Measurements from ENCODE around the gene SLC17A9. TPM values are rescaled to one million over a fixed set of nuclear protein-coding genes. Genes with fewer than 3 reads are reported as not detected.

The SLC17A9 gene
- total and polyA plus RNA-seq, 2 experiments from 2014 or later, result 11.1 to 23.2 TPM

DNA sequence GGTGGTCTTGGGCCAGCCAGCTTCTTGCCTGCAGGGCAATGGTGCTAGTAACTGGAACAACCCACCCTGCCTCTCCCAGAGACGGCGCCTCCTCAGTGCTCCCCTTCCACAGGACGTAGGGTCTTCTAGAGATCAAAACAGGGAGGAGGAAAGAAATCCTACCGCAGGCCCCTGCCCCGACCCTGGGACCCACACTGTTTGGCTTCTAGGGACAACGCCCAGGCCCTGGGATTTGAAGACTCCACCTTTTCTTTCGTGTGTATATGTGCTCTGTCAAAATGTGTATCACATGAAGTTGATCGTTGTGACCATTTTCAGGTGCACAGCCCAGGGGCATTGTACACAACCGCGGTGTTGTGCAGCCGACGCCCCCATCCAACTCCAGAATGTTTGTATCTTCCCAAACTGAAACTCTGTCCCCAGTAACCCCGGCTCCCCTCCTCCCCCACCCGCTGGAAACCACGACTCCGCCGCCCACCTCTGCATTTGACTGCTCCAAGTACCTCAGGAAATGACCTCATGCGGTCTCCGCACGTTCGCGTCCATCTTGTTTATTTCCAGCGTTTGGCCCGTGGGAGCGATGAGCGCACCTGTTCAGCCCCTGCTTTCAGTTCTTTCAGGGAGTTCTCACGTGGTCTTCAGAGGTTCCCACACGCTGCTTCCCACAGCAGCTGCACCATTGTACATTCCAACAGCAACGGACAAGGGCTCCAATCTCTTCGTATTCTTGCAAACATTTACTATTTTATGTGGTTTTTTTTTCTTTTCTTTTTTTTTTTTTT, 57.7 kb downstream of the SLC17A9 start:
- in situ Hi-C loops (cut with MboI), result no loop called here
- Histone ChIP-seq H3K9ac (no peak overlapping the region), H3K27me3 (replicated peaks; ENCODE audit: insufficient read depth) (peaks cover 82% of the 10 kb centered on the region), H3K4me3 (no peak overlapping the region), H3F3A (ENCODE audit: insufficient read depth) (no peaks in the 10 kb centered on the region), H4K20me1 (ENCODE audit: insufficient read depth) (no peaks in the 10 kb centered on the region), H3K27ac (no peak overlapping the region), H3K4me2 (ENCODE audit: unreplicated experiment) (no peak overlapping the region), H3K36me3 (ENCODE audit: low read depth) (no peaks in the 10 kb centered on the region), H3K79me2 (ENCODE audit: insufficient read depth) (no peaks in the 10 kb centered on the region), H3K9me2 (ENCODE audit: insufficient read depth) (no peaks in the 10 kb centered on the region), H2AFZ (no peak overlapping the region), H3K4me1 (ENCODE audit: insufficient read depth) (no peaks in the 10 kb centered on the region), H3K9me3 (ENCODE audit: low read depth) (no peaks in the 10 kb centered on the region)
- DNase-seq, result no peak
- 0 out of 2 replicates have a peak, but pooled peaks have one; percentile 44 for TF ChIP-seq EZH2phosphoT487 (IDR thresholded peaks at IDR 0.05; ENCODE audit: insufficient read depth, low read depth)
- TF ChIP-seq EZH2 (IDR thresholded peaks at IDR 0.05; ENCODE audit: insufficient read depth, poor library complexity, severe bottlenecking), result no peak
- WGBS, 2 experiments (ENCODE audit: low coverage in 1 of 2, low lambda C conversion rate in 2 of 2, missing lambda C conversion rate in 2 of 2), result 23 to 30% methylated on average over 27 to 30 of the region's 30 CpGs

DNA sequence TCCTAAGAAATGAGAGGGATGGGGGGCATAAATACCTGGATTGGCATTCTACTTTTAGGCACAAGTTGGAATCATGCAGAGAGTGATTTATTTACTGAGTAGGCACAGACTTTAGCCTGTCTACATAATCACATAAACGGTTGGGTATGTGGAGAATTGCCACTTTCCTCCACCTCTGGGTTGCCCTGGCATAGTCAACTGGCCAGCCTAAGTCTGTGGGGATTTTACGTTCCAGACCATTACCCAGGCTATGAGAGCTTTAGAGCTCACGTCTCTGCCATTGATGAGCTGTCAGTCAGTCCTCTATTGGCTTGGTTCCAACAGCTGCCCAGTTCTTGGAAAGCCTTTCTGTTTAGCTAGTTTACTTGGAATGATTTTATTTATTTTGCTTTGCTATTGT, 59.3 kb downstream of the SLC17A9 start:
- no peaks in the 10 kb centered on the region for H3F3A ChIP-seq (ENCODE audit: insufficient read depth)
- H4K20me1 ChIP-seq (ENCODE audit: insufficient read depth), result no peaks in the 10 kb centered on the region
- H3K27me3 ChIP-seq (replicated peaks; ENCODE audit: insufficient read depth), result peaks cover 73% of the 10 kb centered on the region
- H3K4me1 ChIP-seq (ENCODE audit: insufficient read depth), result no peaks in the 10 kb centered on the region
- no peak overlapping the region for H3K4me3 ChIP-seq
- no peak overlapping the region for H3K27ac ChIP-seq
- no peak overlapping the region for H2AFZ ChIP-seq
- H3K9ac ChIP-seq, result no peak overlapping the region
- H3K4me2 ChIP-seq (ENCODE audit: unreplicated experiment), result no peak overlapping the region
- TF ChIP-seq EZH2 (IDR thresholded peaks at IDR 0.05; ENCODE audit: insufficient read depth, poor library complexity, severe bottlenecking) (no peak), EZH2phosphoT487 (IDR thresholded peaks at IDR 0.05; ENCODE audit: insufficient read depth, low read depth) (no peak)
- no peak for DNase-seq
- H3K9me3 ChIP-seq (ENCODE audit: low read depth), result no peaks in the 10 kb centered on the region
- H3K36me3 ChIP-seq (ENCODE audit: low read depth), result no peaks in the 10 kb centered on the region
- H3K79me2 ChIP-seq (ENCODE audit: insufficient read depth), result no peaks in the 10 kb centered on the region
- in situ Hi-C loops (cut with MboI), result no loop called here
- H3K9me2 ChIP-seq (ENCODE audit: insufficient read depth), result no peaks in the 10 kb centered on the region
- WGBS, 2 experiments (ENCODE audit: low coverage in 1 of 2, low lambda C conversion rate in 2 of 2, missing lambda C conversion rate in 2 of 2), result 26 to 35% methylated on average over 3 of the region's 3 CpGs

- H3K79me2 ChIP-seq (ENCODE audit: insufficient read depth), result no peaks in the 10 kb centered on the region
- no peaks in the 10 kb centered on the region for H3K4me1 ChIP-seq (ENCODE audit: insufficient read depth)
- H3K4me3 ChIP-seq, result no peak overlapping the region
- TF ChIP-seq EZH2phosphoT487 (IDR thresholded peaks at IDR 0.05; ENCODE audit: insufficient read depth, low read depth), result no peak
- TF ChIP-seq EZH2 (IDR thresholded peaks at IDR 0.05; ENCODE audit: insufficient read depth, poor library complexity, severe bottlenecking), result no peak
- in situ Hi-C loops (cut with MboI), result no loop called here
- no peaks in the 10 kb centered on the region for H3K9me2 ChIP-seq (ENCODE audit: insufficient read depth)
- no peaks in the 10 kb centered on the region for H4K20me1 ChIP-seq (ENCODE audit: insufficient read depth)
- DNase-seq, result no peak
- H3K9ac ChIP-seq, result no peak overlapping the region
- H3K9me3 ChIP-seq (ENCODE audit: low read depth), result no peaks in the 10 kb centered on the region
- H3F3A ChIP-seq (ENCODE audit: insufficient read depth), result no peaks in the 10 kb centered on the region
- no peaks in the 10 kb centered on the region for H3K36me3 ChIP-seq (ENCODE audit: low read depth)
- no peak overlapping the region for H3K27ac ChIP-seq
- no peak overlapping the region for H2AFZ ChIP-seq
- peaks cover 61% of the 10 kb centered on the region for H3K27me3 ChIP-seq (replicated peaks; ENCODE audit: insufficient read depth)
- H3K4me2 ChIP-seq (ENCODE audit: unreplicated experiment), result no peak overlapping the region
Measured at GRCh38 chr20:63013207-63013606, 60.7 kb downstream of the SLC17A9 start.

GRCh38 chr20:63014287-63014686, 61.8 kb downstream of the SLC17A9 start:
- Histone ChIP-seq H3K79me2 (ENCODE audit: insufficient read depth) (no peaks in the 10 kb centered on the region), H3K9me3 (ENCODE audit: low read depth) (no peaks in the 10 kb centered on the region), H4K20me1 (ENCODE audit: insufficient read depth) (no peaks in the 10 kb centered on the region), H3F3A (ENCODE audit: insufficient read depth) (no peaks in the 10 kb centered on the region), H3K4me3 (no peak overlapping the region), H3K4me2 (ENCODE audit: unreplicated experiment) (no peak overlapping the region), H3K27me3 (replicated peaks; ENCODE audit: insufficient read depth) (peaks cover 54% of the 10 kb centered on the region), H3K36me3 (ENCODE audit: low read depth) (no peaks in the 10 kb centered on the region), H3K9me2 (ENCODE audit: insufficient read depth) (no peaks in the 10 kb centered on the region), H3K9ac (no peak overlapping the region), H3K4me1 (ENCODE audit: insufficient read depth) (no peaks in the 10 kb centered on the region), H2AFZ (no peak overlapping the region), H3K27ac (no peak overlapping the region)
- DNase-seq, result no peak
- TF ChIP-seq EZH2phosphoT487 (IDR thresholded peaks at IDR 0.05; ENCODE audit: insufficient read depth, low read depth), result no peak
- peak; percentile 56 for TF ChIP-seq EZH2 (IDR thresholded peaks at IDR 0.05; ENCODE audit: insufficient read depth, poor library complexity, severe bottlenecking)
- in situ Hi-C loops (cut with MboI), result no loop called here
- WGBS, 2 experiments (ENCODE audit: low coverage in 1 of 2, low lambda C conversion rate in 2 of 2, missing lambda C conversion rate in 2 of 2), result 7 to 10% methylated on average over 12 of the region's 12 CpGs
